ENCODE data around the gene CD99. TPM values are rescaled to one million over a fixed set of nuclear protein-coding genes. Genes with fewer than 3 reads are reported as not detected.

CD99 gene
- total and polyA plus RNA-seq, 4 donors, result 118 to 266 (median 189) TPM

DNA sequence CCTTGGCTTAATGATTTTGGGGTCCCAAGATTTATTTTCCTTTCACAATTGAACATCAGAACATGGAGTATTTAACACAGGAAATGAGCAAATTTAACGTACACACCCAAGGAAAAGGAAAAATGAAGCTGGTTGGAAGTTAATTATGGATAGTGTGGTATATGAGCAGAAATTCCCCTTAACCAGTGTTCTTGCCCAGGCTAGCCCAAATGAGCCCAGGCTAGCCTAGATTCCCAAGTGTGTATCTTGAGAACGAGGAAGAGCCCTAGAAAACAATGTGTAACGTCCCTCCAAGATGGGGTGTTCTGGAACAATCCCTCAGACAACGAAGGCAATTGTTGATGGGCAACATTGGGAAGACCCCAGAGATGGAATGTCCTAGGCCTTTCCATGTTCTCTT is 94.4 kb downstream of the CD99 start:
- H3K4me1 ChIP-seq (ENCODE audit: control insufficient read depth in 5 of 5, insufficient read depth in 5 of 5, low read length in 5 of 5), result no peaks in the 10 kb centered on the region
- peaks cover 0 to 17% (median 15%) of the 10 kb centered on the region in 3 donors for H3K27me3 ChIP-seq (ENCODE audit: control insufficient read depth in 3 of 3, insufficient read depth in 3 of 3, low read length in 2 of 3)
- DNase-seq (no peak), ATAC-seq (ENCODE audit: insufficient read depth, low FRiP score) (no peak)
- 79 to 85% methylated on average over 4 of the region's 4 CpGs for WGBS, 2 donors
- no peaks in the 10 kb centered on the region for H3K36me3 ChIP-seq (ENCODE audit: control insufficient read depth in 4 of 4, insufficient read depth in 4 of 4, low read length in 4 of 4)
- TF ChIP-seq, protein P1, sequence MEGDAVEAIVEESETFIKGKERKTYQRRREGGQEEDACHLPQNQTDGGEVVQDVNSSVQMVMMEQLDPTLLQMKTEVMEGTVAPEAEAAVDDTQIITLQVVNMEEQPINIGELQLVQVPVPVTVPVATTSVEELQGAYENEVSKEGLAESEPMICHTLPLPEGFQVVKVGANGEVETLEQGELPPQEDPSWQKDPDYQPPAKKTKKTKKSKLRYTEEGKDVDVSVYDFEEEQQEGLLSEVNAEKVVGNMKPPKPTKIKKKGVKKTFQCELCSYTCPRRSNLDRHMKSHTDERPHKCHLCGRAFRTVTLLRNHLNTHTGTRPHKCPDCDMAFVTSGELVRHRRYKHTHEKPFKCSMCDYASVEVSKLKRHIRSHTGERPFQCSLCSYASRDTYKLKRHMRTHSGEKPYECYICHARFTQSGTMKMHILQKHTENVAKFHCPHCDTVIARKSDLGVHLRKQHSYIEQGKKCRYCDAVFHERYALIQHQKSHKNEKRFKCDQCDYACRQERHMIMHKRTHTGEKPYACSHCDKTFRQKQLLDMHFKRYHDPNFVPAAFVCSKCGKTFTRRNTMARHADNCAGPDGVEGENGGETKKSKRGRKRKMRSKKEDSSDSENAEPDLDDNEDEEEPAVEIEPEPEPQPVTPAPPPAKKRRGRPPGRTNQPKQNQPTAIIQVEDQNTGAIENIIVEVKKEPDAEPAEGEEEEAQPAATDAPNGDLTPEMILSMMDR (IDR thresholded peaks at IDR 0.05; ENCODE audit: control extremely low read depth, extremely low read depth), result no peak
- H3K4me3 ChIP-seq, result no peak overlapping the region
- no peak overlapping the region for H3K9ac ChIP-seq (ENCODE audit: insufficient read depth in 1 of 2, low read length in 2 of 2)
- peaks cover 0 to 2% (median 0%) of the 10 kb centered on the region in 4 donors for H3K9me3 ChIP-seq (ENCODE audit: control insufficient read depth in 4 of 4, insufficient read depth in 3 of 4, low read length in 3 of 4)
- no peak overlapping the region for H3K27ac ChIP-seq (ENCODE audit: low read depth in 1 of 2, low read length in 1 of 2)

DNA sequence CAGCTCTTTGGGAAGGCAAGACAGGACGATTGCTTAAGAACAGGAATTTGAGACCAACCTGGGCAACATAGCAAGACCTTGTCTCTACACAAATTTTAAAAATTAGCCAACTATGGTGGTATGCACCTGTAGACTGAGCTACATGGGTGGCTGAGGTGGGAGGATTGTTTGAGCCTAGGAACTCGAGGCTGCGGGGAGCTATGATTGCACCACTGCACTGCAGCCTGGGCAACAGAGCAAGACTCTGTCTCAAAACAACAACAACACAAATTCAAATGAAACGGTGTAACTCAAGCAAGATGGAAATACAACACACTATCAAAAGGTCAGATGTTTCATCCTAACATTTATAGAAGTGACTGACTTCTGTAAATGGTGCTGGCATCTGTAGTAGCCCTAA is 97.9 kb downstream of the CD99 start:
- WGBS, 2 donors, result 75 to 85% methylated on average over 4 of the region's 4 CpGs
- Histone ChIP-seq H3K9ac (ENCODE audit: insufficient read depth in 1 of 2, low read length in 2 of 2) (no peak overlapping the region), H3K4me1 (ENCODE audit: control insufficient read depth in 5 of 5, insufficient read depth in 5 of 5, low read length in 5 of 5) (no peaks in the 10 kb centered on the region), H3K9me3 (ENCODE audit: control insufficient read depth in 4 of 4, insufficient read depth in 3 of 4, low read length in 3 of 4) (peaks cover 0 to 2% (median 0%) of the 10 kb centered on the region in 4 donors), H3K27me3 (ENCODE audit: control insufficient read depth in 3 of 3, insufficient read depth in 3 of 3, low read length in 2 of 3) (peaks cover 0 to 16% (median 0%) of the 10 kb centered on the region in 3 donors), H3K4me3 (no peak overlapping the region), H3K27ac (ENCODE audit: low read depth in 1 of 2, low read length in 1 of 2) (no peak overlapping the region), H3K36me3 (ENCODE audit: control insufficient read depth in 4 of 4, insufficient read depth in 4 of 4, low read length in 4 of 4) (no peaks in the 10 kb centered on the region)
- TF ChIP-seq, protein P1 (IDR thresholded peaks at IDR 0.05; ENCODE audit: control extremely low read depth, extremely low read depth), result no peak
- ATAC-seq (ENCODE audit: insufficient read depth, low FRiP score), result no peak
- DNase-seq, result no peak

DNA sequence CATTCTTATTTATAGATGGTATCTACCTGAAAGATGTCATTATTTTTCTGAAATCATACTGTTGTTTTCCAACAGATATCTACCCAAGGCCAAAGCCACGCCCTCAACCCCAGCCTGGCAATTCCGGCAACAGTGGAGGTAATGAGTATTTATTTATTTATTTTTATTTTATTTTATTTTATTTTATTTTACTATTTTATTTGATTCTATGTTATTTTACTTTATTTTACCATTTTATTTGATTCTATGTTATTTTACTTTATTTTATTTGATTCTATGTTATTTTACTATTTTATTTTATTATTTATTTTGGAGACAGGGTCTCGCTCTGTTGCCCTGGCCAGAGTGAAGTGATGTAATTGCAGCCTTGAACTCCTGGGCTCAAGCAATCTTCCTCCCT is 98.5 kb downstream of the CD99 start:
- H3K9ac ChIP-seq (ENCODE audit: insufficient read depth in 1 of 2, low read length in 2 of 2), result no peak overlapping the region
- DNase-seq (no peak), ATAC-seq (ENCODE audit: insufficient read depth, low FRiP score) (no peak)
- no peak overlapping the region for H3K4me3 ChIP-seq
- no peaks in the 10 kb centered on the region for H3K36me3 ChIP-seq (ENCODE audit: control insufficient read depth in 4 of 4, insufficient read depth in 4 of 4, low read length in 4 of 4)
- H3K27ac ChIP-seq (ENCODE audit: low read depth in 1 of 2, low read length in 1 of 2), result no peak overlapping the region
- TF ChIP-seq, protein P1 (IDR thresholded peaks at IDR 0.05; ENCODE audit: control extremely low read depth, extremely low read depth), result no peak
- no peaks in the 10 kb centered on the region for H3K4me1 ChIP-seq (ENCODE audit: control insufficient read depth in 5 of 5, insufficient read depth in 5 of 5, low read length in 5 of 5)
- peaks cover 0 to 16% (median 0%) of the 10 kb centered on the region in 3 donors for H3K27me3 ChIP-seq (ENCODE audit: control insufficient read depth in 3 of 3, insufficient read depth in 3 of 3, low read length in 2 of 3)
- H3K9me3 ChIP-seq (ENCODE audit: control insufficient read depth in 4 of 4, insufficient read depth in 3 of 4, low read length in 3 of 4), result peaks cover 0 to 2% (median 0%) of the 10 kb centered on the region in 4 donors
- 94 to 96% methylated on average over 3 of the region's 3 CpGs for WGBS, 2 donors

Other genes with a start within 250 kb of the CD99 start
- gene DHRSX, start 190.3 kb upstream of the CD99 start, total RNA-seq, result 10 to 100 TPM; 20.4 to 26.3 TPM
- gene DHRSX, start 190.3 kb upstream of the CD99 start, polyA plus RNA-seq, result 10 to 100 TPM in 1 of 2 donors, 1 to 10 TPM in 1; 7.0 to 17.5 TPM
- gene ZBED1, start 190.3 kb upstream of the CD99 start, total RNA-seq, result 10 to 100 TPM; 35.0 to 36.7 TPM
- gene ZBED1, start 190.3 kb upstream of the CD99 start, polyA plus RNA-seq, result 10 to 100 TPM; 13.5 to 29.1 TPM
- gene XG, start 60.7 kb downstream of the CD99 start, total RNA-seq, result under 1 TPM; 0.55 to 0.71 TPM
- gene XG, start 60.7 kb downstream of the CD99 start, polyA plus RNA-seq, result under 1 TPM; 0.21 to 0.24 TPM
- 1 to 10 TPM; 4.6 to 5.4 TPM for gene GYG2, start 137.6 kb downstream of the CD99 start, total RNA-seq
- under 1 TPM; 0.59 to 0.70 TPM for gene GYG2, start 137.6 kb downstream of the CD99 start, polyA plus RNA-seq
- 10 to 100 TPM; 42.9 to 55.4 TPM for gene ARSD, start 238.0 kb downstream of the CD99 start, total RNA-seq
- gene ARSD, start 238.0 kb downstream of the CD99 start, polyA plus RNA-seq, result 10 to 100 TPM; 10.8 to 25.3 TPM

Data from lung (tissue), 12 donors.